Peyer's patch (tissue), 4 donors: Measurements from ENCODE around the gene FBN3.

Source experiments
- CTCF ChIP-seq, 6 experiments: fragments of 450-650 bp in 4 of 6; fragments of 200-600 bp in 2 of 6; sonication (generic) in 1 of 6; IDR thresholded peaks; one replicate each; pipeline ENCODE4 v1.5.1; 2017 to 2019; ENCODE audit warnings: antibody characterized with exemption in 6 of 6, mild to moderate bottlenecking in 3 of 6, moderate library complexity in 1 of 6
- POLR2A ChIP-seq, 2 donors: fragments of 450-650 bp; IDR thresholded peaks; one replicate each; pipeline ENCODE4 v1.5.1; 2017; ENCODE audit warnings: antibody characterized with exemption in 2 of 2, mild to moderate bottlenecking in 2 of 2, moderate library complexity in 2 of 2

DNA sequence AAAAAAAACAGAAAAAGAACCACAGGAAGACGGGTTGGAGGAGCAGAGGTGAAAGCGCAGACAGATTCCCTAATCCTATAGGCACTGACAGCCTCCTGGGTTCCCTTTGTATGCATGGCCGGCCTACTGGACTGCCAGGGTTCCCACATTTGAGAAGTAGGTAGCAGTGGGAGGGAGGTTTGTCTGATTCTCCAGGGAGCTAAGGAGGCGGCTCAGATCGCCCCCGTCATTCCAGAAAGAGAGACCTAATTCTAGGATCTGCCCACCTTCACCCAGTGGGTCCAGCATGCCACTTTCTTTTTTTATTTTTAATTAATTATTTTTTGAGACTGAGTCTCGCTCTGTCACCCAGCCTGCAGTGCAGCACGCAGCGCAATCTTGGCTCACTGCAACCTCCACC, 106.5 kb downstream of the FBN3 start:
- TF ChIP-seq POLR2A (IDR thresholded peaks at IDR 0.05) (no peak), CTCF (IDR thresholded peaks at IDR 0.05) (no peak)
